GM12872 (cell line): ENCODE data around the gene SRCAP.

Experiments
- CTCF ChIP-seq: IDR thresholded peaks from 3 replicates; pipeline ENCODE4 v1.5.1; 2011; ENCODE audit warnings: low read depth, mild to moderate bottlenecking, low read length, moderate library complexity; ENCODE audit not compliant: insufficient read depth

Gene SRCAP

GRCh38 chr16:30780021-30780420, 81.0 kb downstream of the SRCAP start:
- TF ChIP-seq CTCF, result no peak

- TF ChIP-seq CTCF, result no peak
Observed at GRCh38 chr16:30780549-30780948, 81.6 kb downstream of the SRCAP start.

DNA sequence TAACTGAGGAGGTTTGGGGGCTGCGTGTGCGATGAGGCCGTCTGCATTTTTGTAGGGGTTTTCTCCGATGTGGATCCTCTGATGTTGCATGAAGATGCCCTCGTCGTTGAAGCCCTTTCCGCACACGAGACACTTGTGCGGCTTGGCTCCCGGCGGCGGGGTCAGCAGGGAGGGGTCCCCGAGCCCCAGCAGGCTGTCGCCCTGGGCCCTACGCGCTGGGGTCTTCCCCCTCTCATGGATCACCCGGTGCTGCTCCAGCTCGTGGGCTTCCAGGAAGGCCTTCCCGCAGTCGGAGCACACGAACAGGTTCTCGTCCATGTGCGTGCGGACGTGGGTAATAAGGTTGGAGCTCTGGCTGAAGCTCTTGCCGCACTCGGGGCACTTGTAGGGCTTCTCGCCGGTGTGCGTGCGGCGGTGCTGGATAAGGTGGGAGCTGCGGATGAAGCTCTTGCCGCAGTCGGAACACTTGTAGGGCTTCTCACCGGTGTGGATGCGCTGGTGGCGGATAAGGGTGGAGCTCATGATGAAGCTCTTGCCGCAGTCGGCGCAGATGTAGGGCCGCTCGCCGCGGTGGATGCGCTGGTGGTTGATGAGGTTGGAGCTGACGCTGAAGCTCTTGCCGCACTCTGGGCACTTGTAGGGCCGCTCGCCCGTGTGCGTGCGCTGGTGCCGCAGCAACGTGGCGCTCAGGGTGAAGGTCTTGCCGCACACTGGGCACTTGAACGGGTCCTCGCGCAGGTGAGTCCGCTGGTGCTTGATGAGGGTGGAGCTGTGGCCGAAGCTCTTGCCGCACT, 83.7 kb downstream of the SRCAP start:
- no peak for TF ChIP-seq CTCF

DNA sequence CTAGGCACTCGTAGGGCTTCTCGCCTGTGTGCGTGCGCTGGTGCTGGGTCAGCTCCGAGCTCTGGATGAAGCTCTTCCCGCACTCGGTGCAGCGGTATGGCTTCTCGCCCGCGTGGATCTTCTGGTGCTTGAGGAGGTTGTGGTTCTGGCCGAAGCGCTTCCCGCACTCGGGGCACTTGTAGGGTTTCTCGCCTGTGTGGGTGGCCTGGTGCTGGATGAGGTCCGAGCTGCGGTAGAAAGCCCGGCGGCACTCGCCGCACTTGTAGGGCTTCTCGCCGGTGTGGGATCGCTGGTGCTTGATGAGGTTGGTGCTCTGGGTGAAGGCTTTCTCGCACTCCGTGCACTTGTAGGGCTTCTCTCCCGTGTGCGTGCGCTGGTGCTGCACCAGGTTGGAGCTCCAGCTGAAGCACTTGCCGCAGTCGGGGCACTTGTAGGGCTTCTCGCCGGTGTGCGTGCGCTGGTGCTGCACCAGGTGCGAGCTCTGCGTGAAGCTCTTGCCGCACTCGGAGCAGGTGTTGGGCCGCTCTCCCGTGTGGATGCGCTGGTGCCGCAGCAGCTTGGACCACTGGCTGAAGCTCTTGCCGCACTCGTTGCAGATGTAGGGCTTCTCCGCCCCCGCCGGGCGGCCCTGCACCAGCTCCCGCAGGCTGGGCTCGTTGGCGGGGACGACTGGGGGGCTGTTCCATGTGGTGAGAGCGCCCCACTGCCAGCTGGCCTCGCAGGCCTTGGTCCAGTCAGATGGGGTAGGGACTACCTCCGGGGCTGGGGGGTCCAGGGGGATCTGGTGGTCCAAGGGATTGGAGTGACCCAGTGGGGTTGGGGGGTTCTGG, 84.5 kb downstream of the SRCAP start:
- no peak for TF ChIP-seq CTCF

- no peak for TF ChIP-seq CTCF
Observed at GRCh38 chr16:30784215-30784614, 85.2 kb downstream of the SRCAP start.

DNA sequence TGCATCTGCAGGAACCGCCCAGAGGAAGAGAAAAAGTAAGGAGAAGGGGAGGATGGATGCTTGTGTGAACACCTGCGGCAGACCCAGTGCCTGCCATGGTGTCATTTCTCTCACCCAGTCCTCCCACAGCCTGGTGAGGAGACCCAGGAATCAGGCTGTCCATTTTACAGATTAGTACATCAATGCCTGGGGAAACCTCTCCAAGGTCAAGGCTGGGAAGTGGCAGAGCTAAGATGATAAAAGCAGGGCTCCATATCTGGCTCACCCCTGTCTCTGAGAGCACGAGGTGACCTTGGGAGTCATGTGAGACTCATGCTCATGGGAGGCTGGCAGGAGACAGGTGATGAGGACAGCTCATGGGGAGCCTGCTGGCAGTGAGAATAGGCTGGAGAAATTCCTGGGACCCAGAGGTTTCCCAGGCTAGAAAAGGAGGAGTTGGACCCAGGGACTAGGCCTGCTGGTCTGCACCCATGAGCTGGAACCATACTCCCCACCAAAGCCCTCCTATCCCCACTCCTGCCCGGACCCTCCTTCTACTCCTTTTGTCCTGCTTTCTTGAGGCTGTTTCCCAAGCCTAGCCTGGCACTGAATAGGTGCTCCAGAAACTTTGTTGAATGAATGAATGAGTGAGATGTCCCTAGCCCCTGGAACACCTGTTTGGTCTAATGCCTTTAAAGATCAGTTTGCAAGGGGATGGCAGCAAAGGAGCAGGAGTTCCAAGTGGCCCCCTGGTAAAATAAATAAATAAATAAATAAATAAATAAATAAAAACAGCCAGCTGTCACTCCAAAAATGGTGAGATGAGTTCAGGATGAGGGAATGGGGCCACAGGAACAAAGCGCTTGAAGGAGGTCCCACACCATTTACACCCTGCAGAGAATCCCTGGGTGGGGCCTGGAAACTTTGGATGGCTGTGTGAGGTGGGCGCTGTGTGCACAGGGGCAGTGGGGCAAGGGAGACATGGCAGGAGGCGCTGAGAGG, 86.4 kb downstream of the SRCAP start:
- TF ChIP-seq CTCF, result no peak
